Panc1 (cell line): ENCODE measurements around the gene CARHSP1. TPM values are rescaled to one million over a fixed set of nuclear protein-coding genes. Genes with fewer than 3 reads are reported as not detected.

Source experiments
- ATAC-seq: fragments of 200-7000 bp; cut with Tn5 transposase; 2 replicates; pipeline ENCODE4 v1.9.1; 2020; ENCODE audit warnings: mild to moderate bottlenecking, moderate library complexity
- BruUV-seq: library from RNA; stranded (reverse); fragments of 400-500 nt; replicated peaks from 2 replicates; lab custom pipeline; 2021; lab: Mats Ljungman, UMichigan
- CTCF ChIA-PET: fragments of 300-600 bp; sonication (Branson Sonifier 250); formaldehyde crosslinking; loops from one replicate; lab custom pipeline; 2022; ENCODE audit warnings: antibody characterized with exemption; lab: Charles Lee
- POLR2A ChIA-PET: fragments of 300-600 bp; sonication (Branson Sonifier 250); formaldehyde crosslinking; loops from one replicate; lab custom pipeline; 2022; ENCODE audit warnings: antibody characterized with exemption; lab: Charles Lee
- DNase-seq: peaks from one replicate; pipeline ENCODE4 v3.0.0-alpha.2; 2010; ENCODE audit warnings: low read depth, low spot score
- H3K27ac ChIP-seq: 2 replicates; pipeline ENCODE4 v1.5.1; 2011; ENCODE audit warnings: mild to moderate bottlenecking, low read length, inconsistent platforms
- H3K27me3 ChIP-seq: fragments of 200-500 bp; sonication (Bioruptor generic); 2 replicates; pipeline ENCODE4 v1.6.0; 2014; ENCODE audit warnings: low read length, inconsistent platforms; ENCODE audit not compliant: control insufficient read depth, insufficient read depth
- H3K36me3 ChIP-seq: fragments of 200-500 bp; sonication (Bioruptor generic); 2 replicates; pipeline ENCODE4 v1.5.1; 2014; ENCODE audit warnings: inconsistent platforms, mild to moderate bottlenecking, low read length, moderate library complexity; ENCODE audit not compliant: control insufficient read depth, insufficient read depth
- H3K4me1 ChIP-seq: 2 replicates; pipeline ENCODE4 v1.5.1; 2011; ENCODE audit warnings: inconsistent platforms, mild to moderate bottlenecking, low read length, moderate library complexity; ENCODE audit not compliant: control insufficient read depth, insufficient read depth
- H3K4me3 ChIP-seq, 2 experiments: 2 replicates each; pipeline ENCODE4 v1.5.1; 2011 to 2012; ENCODE audit warnings: low read depth in 2 of 2, low read length in 2 of 2, mild to moderate bottlenecking in 2 of 2, inconsistent platforms in 1 of 2, moderate library complexity in 1 of 2
- H3K9me3 ChIP-seq: fragments of 200-500 bp; sonication (Bioruptor generic); 2 replicates; pipeline ENCODE4 v1.5.1; 2014; ENCODE audit warnings: low read depth, mild to moderate bottlenecking, inconsistent platforms, low read length, moderate library complexity; ENCODE audit not compliant: control insufficient read depth, insufficient read depth
- POLR2AphosphoS5 ChIP-seq: IDR thresholded peaks from 2 replicates; pipeline ENCODE4 v1.6.1; 2012; ENCODE audit warnings: mild to moderate bottlenecking, low read depth, low read length, moderate library complexity
- SIN3A ChIP-seq: IDR thresholded peaks from 2 replicates; pipeline ENCODE4 v1.6.1; 2012; ENCODE audit warnings: low read depth, mild to moderate bottlenecking, low read length, moderate library complexity, borderline replicate concordance; ENCODE audit not compliant: insufficient read depth
- TCF7L2 ChIP-seq: IDR thresholded peaks from 2 replicates; pipeline ENCODE4 v1.6.1; 2011; ENCODE audit warnings: mild to moderate bottlenecking, low read depth, low read length, inconsistent platforms
- in situ Hi-C: cut with HindIII; loops from 2 replicates; pipeline ENCODE4 v1.10.0; 2016; ENCODE audit warnings: low sequenced_read_pairs, low pct_unique_long_range_greater_than_20kb
- intact Hi-C: fragments of 100-400 bp; cut with micrococcal nuclease; formaldehyde crosslinking; loops from one replicate; pipeline ENCODE4 v1.10.0; 2022; ENCODE audit not compliant: unreplicated experiment
- total RNA-seq: library from RNA; stranded (reverse); gene quantifications from one replicate; pipeline ENCODE4 v1.2.1, GENCODE V29; 2021; ENCODE audit not compliant: unreplicated experiment
- TF ChIP-seq, protein P1 (sequence below): fragments of 450-650 bp; IDR thresholded peaks from 2 replicates; pipeline ENCODE4 v1.5.1; 2017; ENCODE audit warnings: mild to moderate bottlenecking
- TF ChIP-seq, protein P2 (sequence below), 2 experiments: IDR thresholded peaks; 2 replicates each; pipeline ENCODE4 v1.6.1; 2011 to 2012; ENCODE audit warnings: low read depth in 2 of 2, control low read depth in 1 of 2, low read length in 1 of 2, mild to moderate bottlenecking in 1 of 2, moderate library complexity in 1 of 2; ENCODE audit not compliant: insufficient read depth in 1 of 2

CARHSP1 gene
- total RNA-seq, 1 experiment from 2014 or later = 158 TPM

DNA sequence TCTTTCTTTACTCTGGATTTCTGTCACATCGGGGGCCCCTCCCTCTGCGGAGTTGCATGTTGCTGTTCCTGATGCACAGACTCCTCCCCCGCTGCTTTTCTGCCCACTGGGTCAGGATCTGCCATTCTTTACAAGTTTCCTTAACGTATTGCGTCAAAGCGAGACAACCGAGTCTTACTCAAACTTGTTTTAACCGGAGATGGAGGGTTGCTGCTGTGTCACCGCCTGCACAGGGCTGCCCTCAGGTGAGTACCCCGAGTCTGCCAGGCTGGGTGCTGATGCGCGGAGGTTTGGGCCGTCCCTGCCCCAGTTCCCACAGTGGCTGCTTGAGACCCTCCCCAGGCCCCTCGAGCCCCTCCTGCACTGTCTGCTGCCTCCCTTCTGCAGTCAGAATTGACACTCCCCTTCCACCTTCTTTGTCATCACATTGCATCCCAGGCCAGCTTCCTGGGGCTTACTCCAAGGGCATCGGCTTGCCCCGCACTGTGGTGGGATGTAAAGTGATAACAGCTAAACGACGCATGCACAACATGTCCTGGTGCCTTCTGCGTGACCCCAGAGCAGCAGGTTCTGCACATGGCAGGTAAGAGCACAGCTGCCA lies 19.3 kb downstream of the CARHSP1 start:
- POLR2A ChIA-PET = no interaction called here
- intact Hi-C loops = no loop called here
- peak overlapping the region; percentile 60 for H3K27ac ChIP-seq
- H3K27me3 ChIP-seq = no peaks in the 10 kb centered on the region
- CTCF ChIA-PET = no interaction called here
- H3K9me3 ChIP-seq = no peaks in the 10 kb centered on the region
- no TSS peak for BruUV-seq
- peaks cover 32% of the 10 kb centered on the region for H3K4me1 ChIP-seq
- H3K4me3 ChIP-seq = no peak overlapping the region
- in situ Hi-C loops = no loop called here
- ATAC-seq (0 out of 2 replicates have a peak, but pooled peaks have one; percentile 6), DNase-seq (no peak)
- no peak for TF ChIP-seq TCF7L2
- no peak for TF ChIP-seq SIN3A
- peaks cover 5% of the 10 kb centered on the region for H3K36me3 ChIP-seq

DNA sequence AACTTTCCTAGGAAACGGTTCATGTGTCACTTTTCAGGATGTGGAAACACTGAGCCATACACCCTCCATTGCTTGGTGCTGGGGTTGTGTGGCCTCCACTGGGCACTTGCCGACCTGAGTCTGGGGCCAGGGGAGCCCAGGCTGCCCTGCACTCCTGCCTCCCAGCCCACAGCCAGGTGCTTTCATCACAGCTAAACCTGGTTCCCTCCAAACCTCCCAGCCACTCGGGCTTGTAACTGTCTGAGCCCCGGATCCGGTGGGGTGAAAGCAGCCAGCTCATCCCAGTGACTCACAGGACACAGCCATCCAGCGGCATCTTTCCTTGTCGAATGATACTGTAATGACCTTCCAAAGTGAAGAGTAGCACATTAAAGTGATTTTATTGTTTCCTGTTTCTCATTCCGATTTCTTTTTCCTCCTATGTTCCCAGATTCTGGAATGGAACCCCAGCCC lies 19.8 kb downstream of the CARHSP1 start:
- no peaks in the 10 kb centered on the region for H3K9me3 ChIP-seq
- peak overlapping the region; percentile 60 for H3K27ac ChIP-seq
- DNase-seq (no peak), ATAC-seq (peak; percentile 16)
- intact Hi-C loops (no loop called here), in situ Hi-C loops (no loop called here)
- H3K4me1 ChIP-seq = peaks cover 29% of the 10 kb centered on the region
- ChIA-PET POLR2A (no interaction called here), CTCF (interaction anchor here (0.6 kb wide), 1 partner anchor 185 kb away, joined by 5 read pairs; no protein-coding TSS in a partner anchor)
- peaks cover 3% of the 10 kb centered on the region for H3K36me3 ChIP-seq
- H3K4me3 ChIP-seq = no peak overlapping the region
- TF ChIP-seq, protein P1, sequence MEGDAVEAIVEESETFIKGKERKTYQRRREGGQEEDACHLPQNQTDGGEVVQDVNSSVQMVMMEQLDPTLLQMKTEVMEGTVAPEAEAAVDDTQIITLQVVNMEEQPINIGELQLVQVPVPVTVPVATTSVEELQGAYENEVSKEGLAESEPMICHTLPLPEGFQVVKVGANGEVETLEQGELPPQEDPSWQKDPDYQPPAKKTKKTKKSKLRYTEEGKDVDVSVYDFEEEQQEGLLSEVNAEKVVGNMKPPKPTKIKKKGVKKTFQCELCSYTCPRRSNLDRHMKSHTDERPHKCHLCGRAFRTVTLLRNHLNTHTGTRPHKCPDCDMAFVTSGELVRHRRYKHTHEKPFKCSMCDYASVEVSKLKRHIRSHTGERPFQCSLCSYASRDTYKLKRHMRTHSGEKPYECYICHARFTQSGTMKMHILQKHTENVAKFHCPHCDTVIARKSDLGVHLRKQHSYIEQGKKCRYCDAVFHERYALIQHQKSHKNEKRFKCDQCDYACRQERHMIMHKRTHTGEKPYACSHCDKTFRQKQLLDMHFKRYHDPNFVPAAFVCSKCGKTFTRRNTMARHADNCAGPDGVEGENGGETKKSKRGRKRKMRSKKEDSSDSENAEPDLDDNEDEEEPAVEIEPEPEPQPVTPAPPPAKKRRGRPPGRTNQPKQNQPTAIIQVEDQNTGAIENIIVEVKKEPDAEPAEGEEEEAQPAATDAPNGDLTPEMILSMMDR = no peak
- 0 out of 2 replicates have a peak, but pooled peaks have one; percentile 23 for TF ChIP-seq TCF7L2
- no TSS peak for BruUV-seq
- no peaks in the 10 kb centered on the region for H3K27me3 ChIP-seq

DNA sequence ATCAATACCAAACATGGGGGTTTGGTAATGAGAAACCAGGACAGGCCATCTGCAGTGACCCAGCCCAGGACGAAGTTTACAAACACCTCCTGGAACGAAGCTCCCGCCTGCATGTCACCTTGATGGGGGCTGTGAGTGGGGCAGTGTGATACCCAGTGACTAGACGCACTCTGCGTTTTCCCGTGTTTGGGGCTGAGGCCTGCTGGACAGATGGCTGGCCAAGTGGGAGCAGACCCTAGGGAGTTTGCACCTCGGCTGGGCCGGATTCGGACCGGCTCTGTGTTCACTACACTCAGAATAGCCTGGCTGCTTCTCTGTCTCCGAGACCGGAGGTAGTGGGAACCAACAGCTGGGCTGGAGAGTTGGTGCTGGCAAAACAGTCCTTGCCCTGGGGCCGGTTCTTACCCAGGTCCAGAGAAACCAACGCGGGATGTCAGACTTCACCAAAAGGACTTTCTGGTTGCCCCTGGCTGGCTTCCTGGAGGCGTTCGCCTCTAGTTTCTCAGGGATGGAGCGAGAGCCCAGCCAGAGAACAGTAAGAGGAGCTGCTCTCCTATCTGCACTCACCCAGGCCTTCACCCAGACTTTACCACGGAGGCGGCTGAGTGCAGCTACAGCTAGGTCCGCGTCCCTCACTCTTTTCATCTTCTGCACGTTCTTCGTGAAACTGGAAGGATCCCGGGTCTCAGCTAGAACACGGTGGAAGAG lies 20.4 kb downstream of the CARHSP1 start:
- H3K9me3 ChIP-seq = no peaks in the 10 kb centered on the region
- intact Hi-C loops = no loop called here
- BruUV-seq = no TSS peak
- H3K4me3 ChIP-seq = no peak overlapping the region
- peaks cover 3% of the 10 kb centered on the region; the same call in 1 of the 2 replicates for H3K36me3 ChIP-seq
- TF ChIP-seq TCF7L2 (no peak), POLR2AphosphoS5 (0 out of 2 replicates have a peak, but pooled peaks have one; percentile 24)
- DNase-seq (no peak), ATAC-seq (no peak; the same call in 1 of the 2 replicates)
- H3K27ac ChIP-seq = peak overlapping the region; percentile 60
- ChIA-PET POLR2A (no interaction called here), CTCF (interaction anchor here (0.6 kb wide), 1 partner anchor 185 kb away, joined by 5 read pairs; no protein-coding TSS in a partner anchor)
- peaks cover 29% of the 10 kb centered on the region for H3K4me1 ChIP-seq
- in situ Hi-C loops = no loop called here
- H3K27me3 ChIP-seq = no peaks in the 10 kb centered on the region

DNA sequence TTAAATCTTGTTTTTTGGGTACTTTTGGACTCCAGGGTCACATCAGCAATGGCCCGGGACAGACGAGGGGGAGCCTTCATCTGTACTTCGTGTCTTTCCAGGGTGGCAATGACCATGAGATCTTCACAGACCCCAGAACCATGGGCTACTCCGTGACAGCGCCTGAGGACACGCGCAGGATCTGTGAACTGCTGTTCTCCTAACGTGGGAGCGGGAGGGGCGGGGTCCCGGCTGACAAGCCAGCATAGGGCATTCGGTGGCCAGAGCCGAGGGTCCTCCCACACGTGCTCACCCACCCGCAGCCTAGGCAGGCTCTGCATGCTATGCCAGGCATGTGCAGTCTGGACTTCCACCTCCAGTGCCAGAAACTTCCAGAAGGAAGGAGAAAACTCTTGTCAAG lies 21.2 kb downstream of the CARHSP1 start:
- ATAC-seq = no peak
- POLR2A ChIA-PET = no interaction called here
- Histone ChIP-seq H3K36me3 (peaks cover 3% of the 10 kb centered on the region; the same call in 1 of the 2 replicates), H3K4me3 (no peak overlapping the region), H3K9me3 (no peaks in the 10 kb centered on the region), H3K27me3 (no peaks in the 10 kb centered on the region), H3K4me1 (peaks cover 26% of the 10 kb centered on the region), H3K27ac (no peak overlapping the region)
- CTCF ChIA-PET = no interaction called here
- in situ Hi-C loops (no loop called here), intact Hi-C loops (no loop called here)
- no TSS peak for BruUV-seq
- TF ChIP-seq, protein P1 = no peak
- TF ChIP-seq, protein P2, sequence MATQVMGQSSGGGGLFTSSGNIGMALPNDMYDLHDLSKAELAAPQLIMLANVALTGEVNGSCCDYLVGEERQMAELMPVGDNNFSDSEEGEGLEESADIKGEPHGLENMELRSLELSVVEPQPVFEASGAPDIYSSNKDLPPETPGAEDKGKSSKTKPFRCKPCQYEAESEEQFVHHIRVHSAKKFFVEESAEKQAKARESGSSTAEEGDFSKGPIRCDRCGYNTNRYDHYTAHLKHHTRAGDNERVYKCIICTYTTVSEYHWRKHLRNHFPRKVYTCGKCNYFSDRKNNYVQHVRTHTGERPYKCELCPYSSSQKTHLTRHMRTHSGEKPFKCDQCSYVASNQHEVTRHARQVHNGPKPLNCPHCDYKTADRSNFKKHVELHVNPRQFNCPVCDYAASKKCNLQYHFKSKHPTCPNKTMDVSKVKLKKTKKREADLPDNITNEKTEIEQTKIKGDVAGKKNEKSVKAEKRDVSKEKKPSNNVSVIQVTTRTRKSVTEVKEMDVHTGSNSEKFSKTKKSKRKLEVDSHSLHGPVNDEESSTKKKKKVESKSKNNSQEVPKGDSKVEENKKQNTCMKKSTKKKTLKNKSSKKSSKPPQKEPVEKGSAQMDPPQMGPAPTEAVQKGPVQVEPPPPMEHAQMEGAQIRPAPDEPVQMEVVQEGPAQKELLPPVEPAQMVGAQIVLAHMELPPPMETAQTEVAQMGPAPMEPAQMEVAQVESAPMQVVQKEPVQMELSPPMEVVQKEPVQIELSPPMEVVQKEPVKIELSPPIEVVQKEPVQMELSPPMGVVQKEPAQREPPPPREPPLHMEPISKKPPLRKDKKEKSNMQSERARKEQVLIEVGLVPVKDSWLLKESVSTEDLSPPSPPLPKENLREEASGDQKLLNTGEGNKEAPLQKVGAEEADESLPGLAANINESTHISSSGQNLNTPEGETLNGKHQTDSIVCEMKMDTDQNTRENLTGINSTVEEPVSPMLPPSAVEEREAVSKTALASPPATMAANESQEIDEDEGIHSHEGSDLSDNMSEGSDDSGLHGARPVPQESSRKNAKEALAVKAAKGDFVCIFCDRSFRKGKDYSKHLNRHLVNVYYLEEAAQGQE (IDR thresholded peaks at IDR 0.05; ENCODE audit: insufficient read depth in 1 of 2, low read depth in 2 of 2, low read length in 1 of 2) = no peak
- no peak for TF ChIP-seq SIN3A
- no peak for TF ChIP-seq TCF7L2
- TF ChIP-seq POLR2AphosphoS5 = no peak
- no peak for DNase-seq
